WTC11 (cell line): ENCODE data around the gene MLXIPL. TPM values are rescaled to one million over a fixed set of nuclear protein-coding genes. Genes with fewer than 3 reads are reported as not detected.

Experiments used
- ATAC-seq: fragments of 200-7000 bp; cut with Tn5 transposase; 2 replicates; pipeline ENCODE4 v1.10.0; 2021; ENCODE audit warnings: mild to moderate bottlenecking, moderate library complexity
- CTCF ChIA-PET: fragments of 300-600 bp; sonication (Branson Sonifier 250); formaldehyde crosslinking; loops from one replicate; lab custom pipeline; 2021; ENCODE audit warnings: antibody characterized with exemption; lab: Charles Lee
- POLR2A ChIA-PET: fragments of 350-600 bp; sonication (Branson Sonifier 250); formaldehyde crosslinking; loops from one replicate; lab custom pipeline; 2021; ENCODE audit warnings: antibody characterized with exemption; lab: Charles Lee
- DNase-seq: peaks from one replicate; pipeline ENCODE4 v3.0.0; 2021; ENCODE audit warnings: low spot score
- H3K27ac Mint-ChIP-seq: 2 replicates; pipeline ENCODE4 v1.8.0; 2021; ENCODE audit warnings: mixed read lengths
- H3K27me3 Mint-ChIP-seq: 2 replicates; pipeline ENCODE4 v1.8.0; 2021; ENCODE audit warnings: low read depth, mild to moderate bottlenecking, moderate library complexity, mixed read lengths
- H3K36me3 Mint-ChIP-seq: 2 replicates; pipeline ENCODE4 v1.8.0; 2021; ENCODE audit warnings: mixed read lengths
- H3K4me1 Mint-ChIP-seq: 2 replicates; pipeline ENCODE4 v1.8.0; 2022; ENCODE audit warnings: mixed read lengths
- H3K4me3 Mint-ChIP-seq: 2 replicates; pipeline ENCODE4 v1.8.0; 2021; ENCODE audit warnings: mild to moderate bottlenecking, moderate library complexity, mixed read lengths
- H3K9me3 Mint-ChIP-seq: 2 replicates; pipeline ENCODE4 v1.8.0; 2021; ENCODE audit warnings: mixed read lengths
- GRHL2 ChIP-seq: fragments of 250-450 bp; sonication (Bioruptor Pico); IDR thresholded peaks from 2 replicates; pipeline ENCODE4 v1.8.0; 2022; ENCODE audit warnings: mild to moderate bottlenecking, moderate library complexity; ENCODE audit not compliant: insufficient replicate concordance, severe bottlenecking
- JUN ChIP-seq: sonication (generic); formaldehyde crosslinking; IDR thresholded peaks from 2 replicates; pipeline ENCODE4 v1.8.0; 2023; ENCODE audit warnings: mild to moderate bottlenecking, missing genetic modification reagents
- NR1H2 ChIP-seq: sonication (generic); formaldehyde crosslinking; IDR thresholded peaks from 2 replicates; pipeline ENCODE4 v1.9.0; 2021; ENCODE audit warnings: mild to moderate bottlenecking, moderate library complexity, missing genetic modification reagents
- ZNF396 ChIP-seq: fragments of 250-450 bp; sonication (Bioruptor Pico); IDR thresholded peaks from 2 replicates; pipeline ENCODE4 v1.8.0; 2021; ENCODE audit warnings: mild to moderate bottlenecking, moderate library complexity, borderline replicate concordance
- total RNA-seq: library from RNA; stranded (reverse); gene quantifications from 3 replicates; pipeline ENCODE4 v1.2.3, GENCODE V29; 2021
- TF ChIP-seq, protein P1 (sequence below): sonication (generic); formaldehyde crosslinking; IDR thresholded peaks from 2 replicates; pipeline ENCODE4 v1.8.1; 2022; ENCODE audit warnings: low read depth, missing genetic modification reagents, borderline replicate concordance
- TF ChIP-seq, protein P2 (sequence below): sonication (generic); formaldehyde crosslinking; IDR thresholded peaks from 2 replicates; pipeline ENCODE4 v1.8.1; 2023; ENCODE audit warnings: mild to moderate bottlenecking, missing genetic modification reagents
- TF ChIP-seq, protein P3 (sequence below): sonication (generic); formaldehyde crosslinking; IDR thresholded peaks from 2 replicates; pipeline ENCODE4 v1.8.0; 2023; ENCODE audit warnings: missing genetic modification reagents, mild to moderate bottlenecking, borderline replicate concordance
- TF ChIP-seq, protein P4 (sequence below): fragments of 250-450 bp; sonication (Bioruptor Pico); IDR thresholded peaks from 2 replicates; pipeline ENCODE4 v1.9.0; 2021; ENCODE audit warnings: mild to moderate bottlenecking
- TF ChIP-seq, protein P5 (sequence below): sonication (generic); formaldehyde crosslinking; IDR thresholded peaks from 2 replicates; pipeline ENCODE4 v1.8.0; 2022; ENCODE audit warnings: mild to moderate bottlenecking, missing genetic modification reagents
- TF ChIP-seq, protein P6 (sequence below): sonication (generic); formaldehyde crosslinking; conservative IDR thresholded peaks from 2 replicates; pipeline ENCODE4 v1.8.1; 2022; ENCODE audit warnings: mild to moderate bottlenecking, missing genetic modification reagents
- TF ChIP-seq, protein P7 (sequence below): sonication (generic); formaldehyde crosslinking; IDR thresholded peaks from 2 replicates; pipeline ENCODE4 v1.8.0; 2023; ENCODE audit warnings: missing genetic modification reagents
- TF ChIP-seq, protein P8 (sequence below): sonication (generic); formaldehyde crosslinking; IDR thresholded peaks from 2 replicates; pipeline ENCODE4 v1.8.0; 2022; ENCODE audit warnings: missing genetic modification reagents

MLXIPL gene
- total RNA-seq, 1 experiment from 2014 or later, result 20.4 TPM

DNA sequence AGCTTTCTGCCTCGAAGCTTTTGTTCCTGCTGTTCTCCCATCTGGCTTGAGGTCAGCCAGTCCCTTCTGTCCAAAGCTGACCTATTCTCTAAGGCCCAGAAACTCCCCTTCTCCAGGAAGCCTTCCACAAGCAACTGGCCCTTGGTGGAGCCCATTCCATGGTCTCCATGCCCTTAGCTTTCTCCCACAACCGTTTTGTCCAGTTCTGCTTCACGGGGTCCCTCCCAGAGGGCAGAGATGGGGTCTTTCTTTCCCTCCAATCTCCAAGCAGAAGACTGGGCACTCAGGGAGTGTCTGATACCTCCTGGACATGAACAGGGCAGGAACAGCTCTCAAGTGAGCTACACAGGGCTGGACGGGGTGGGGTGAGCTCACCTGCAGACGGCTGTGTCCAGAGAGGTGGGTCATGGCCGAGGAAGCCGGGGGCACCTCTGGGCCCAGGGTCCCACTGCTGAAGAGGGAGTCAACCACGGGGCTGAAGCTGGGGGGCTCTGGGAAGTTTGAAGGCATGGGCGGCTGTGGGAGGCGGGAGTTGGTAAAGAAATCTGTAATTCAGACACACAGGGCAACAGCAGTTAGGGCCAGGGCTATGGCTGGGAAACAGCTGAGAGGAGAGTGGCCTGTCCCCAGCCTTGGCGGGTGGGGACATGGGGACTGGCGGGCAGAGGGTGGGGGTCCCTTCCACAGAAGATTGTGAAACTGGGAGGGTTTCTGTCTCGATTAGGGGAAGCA lies 25.0 kb downstream of the MLXIPL start (continued):
- TF ChIP-seq, protein P1, sequence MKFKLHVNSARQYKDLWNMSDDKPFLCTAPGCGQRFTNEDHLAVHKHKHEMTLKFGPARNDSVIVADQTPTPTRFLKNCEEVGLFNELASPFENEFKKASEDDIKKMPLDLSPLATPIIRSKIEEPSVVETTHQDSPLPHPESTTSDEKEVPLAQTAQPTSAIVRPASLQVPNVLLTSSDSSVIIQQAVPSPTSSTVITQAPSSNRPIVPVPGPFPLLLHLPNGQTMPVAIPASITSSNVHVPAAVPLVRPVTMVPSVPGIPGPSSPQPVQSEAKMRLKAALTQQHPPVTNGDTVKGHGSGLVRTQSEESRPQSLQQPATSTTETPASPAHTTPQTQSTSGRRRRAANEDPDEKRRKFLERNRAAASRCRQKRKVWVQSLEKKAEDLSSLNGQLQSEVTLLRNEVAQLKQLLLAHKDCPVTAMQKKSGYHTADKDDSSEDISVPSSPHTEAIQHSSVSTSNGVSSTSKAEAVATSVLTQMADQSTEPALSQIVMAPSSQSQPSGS (CRISPR knock-in tag), result no peak
- TF ChIP-seq, protein P2, sequence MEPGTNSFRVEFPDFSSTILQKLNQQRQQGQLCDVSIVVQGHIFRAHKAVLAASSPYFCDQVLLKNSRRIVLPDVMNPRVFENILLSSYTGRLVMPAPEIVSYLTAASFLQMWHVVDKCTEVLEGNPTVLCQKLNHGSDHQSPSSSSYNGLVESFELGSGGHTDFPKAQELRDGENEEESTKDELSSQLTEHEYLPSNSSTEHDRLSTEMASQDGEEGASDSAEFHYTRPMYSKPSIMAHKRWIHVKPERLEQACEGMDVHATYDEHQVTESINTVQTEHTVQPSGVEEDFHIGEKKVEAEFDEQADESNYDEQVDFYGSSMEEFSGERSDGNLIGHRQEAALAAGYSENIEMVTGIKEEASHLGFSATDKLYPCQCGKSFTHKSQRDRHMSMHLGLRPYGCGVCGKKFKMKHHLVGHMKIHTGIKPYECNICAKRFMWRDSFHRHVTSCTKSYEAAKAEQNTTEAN (CRISPR knock-in tag), result no peak
- no peak for TF ChIP-seq GRHL2 (CRISPR knock-in tag)
- TF ChIP-seq, protein P3, sequence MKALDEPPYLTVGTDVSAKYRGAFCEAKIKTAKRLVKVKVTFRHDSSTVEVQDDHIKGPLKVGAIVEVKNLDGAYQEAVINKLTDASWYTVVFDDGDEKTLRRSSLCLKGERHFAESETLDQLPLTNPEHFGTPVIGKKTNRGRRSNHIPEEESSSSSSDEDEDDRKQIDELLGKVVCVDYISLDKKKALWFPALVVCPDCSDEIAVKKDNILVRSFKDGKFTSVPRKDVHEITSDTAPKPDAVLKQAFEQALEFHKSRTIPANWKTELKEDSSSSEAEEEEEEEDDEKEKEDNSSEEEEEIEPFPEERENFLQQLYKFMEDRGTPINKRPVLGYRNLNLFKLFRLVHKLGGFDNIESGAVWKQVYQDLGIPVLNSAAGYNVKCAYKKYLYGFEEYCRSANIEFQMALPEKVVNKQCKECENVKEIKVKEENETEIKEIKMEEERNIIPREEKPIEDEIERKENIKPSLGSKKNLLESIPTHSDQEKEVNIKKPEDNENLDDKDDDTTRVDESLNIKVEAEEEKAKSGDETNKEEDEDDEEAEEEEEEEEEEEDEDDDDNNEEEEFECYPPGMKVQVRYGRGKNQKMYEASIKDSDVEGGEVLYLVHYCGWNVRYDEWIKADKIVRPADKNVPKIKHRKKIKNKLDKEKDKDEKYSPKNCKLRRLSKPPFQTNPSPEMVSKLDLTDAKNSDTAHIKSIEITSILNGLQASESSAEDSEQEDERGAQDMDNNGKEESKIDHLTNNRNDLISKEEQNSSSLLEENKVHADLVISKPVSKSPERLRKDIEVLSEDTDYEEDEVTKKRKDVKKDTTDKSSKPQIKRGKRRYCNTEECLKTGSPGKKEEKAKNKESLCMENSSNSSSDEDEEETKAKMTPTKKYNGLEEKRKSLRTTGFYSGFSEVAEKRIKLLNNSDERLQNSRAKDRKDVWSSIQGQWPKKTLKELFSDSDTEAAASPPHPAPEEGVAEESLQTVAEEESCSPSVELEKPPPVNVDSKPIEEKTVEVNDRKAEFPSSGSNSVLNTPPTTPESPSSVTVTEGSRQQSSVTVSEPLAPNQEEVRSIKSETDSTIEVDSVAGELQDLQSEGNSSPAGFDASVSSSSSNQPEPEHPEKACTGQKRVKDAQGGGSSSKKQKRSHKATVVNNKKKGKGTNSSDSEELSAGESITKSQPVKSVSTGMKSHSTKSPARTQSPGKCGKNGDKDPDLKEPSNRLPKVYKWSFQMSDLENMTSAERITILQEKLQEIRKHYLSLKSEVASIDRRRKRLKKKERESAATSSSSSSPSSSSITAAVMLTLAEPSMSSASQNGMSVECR (CRISPR knock-in tag), result no peak
- TF ChIP-seq, protein P4, sequence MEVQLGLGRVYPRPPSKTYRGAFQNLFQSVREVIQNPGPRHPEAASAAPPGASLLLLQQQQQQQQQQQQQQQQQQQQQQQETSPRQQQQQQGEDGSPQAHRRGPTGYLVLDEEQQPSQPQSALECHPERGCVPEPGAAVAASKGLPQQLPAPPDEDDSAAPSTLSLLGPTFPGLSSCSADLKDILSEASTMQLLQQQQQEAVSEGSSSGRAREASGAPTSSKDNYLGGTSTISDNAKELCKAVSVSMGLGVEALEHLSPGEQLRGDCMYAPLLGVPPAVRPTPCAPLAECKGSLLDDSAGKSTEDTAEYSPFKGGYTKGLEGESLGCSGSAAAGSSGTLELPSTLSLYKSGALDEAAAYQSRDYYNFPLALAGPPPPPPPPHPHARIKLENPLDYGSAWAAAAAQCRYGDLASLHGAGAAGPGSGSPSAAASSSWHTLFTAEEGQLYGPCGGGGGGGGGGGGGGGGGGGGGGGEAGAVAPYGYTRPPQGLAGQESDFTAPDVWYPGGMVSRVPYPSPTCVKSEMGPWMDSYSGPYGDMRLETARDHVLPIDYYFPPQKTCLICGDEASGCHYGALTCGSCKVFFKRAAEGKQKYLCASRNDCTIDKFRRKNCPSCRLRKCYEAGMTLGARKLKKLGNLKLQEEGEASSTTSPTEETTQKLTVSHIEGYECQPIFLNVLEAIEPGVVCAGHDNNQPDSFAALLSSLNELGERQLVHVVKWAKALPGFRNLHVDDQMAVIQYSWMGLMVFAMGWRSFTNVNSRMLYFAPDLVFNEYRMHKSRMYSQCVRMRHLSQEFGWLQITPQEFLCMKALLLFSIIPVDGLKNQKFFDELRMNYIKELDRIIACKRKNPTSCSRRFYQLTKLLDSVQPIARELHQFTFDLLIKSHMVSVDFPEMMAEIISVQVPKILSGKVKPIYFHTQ (CRISPR knock-in tag), result no peak
- TF ChIP-seq, protein P5, sequence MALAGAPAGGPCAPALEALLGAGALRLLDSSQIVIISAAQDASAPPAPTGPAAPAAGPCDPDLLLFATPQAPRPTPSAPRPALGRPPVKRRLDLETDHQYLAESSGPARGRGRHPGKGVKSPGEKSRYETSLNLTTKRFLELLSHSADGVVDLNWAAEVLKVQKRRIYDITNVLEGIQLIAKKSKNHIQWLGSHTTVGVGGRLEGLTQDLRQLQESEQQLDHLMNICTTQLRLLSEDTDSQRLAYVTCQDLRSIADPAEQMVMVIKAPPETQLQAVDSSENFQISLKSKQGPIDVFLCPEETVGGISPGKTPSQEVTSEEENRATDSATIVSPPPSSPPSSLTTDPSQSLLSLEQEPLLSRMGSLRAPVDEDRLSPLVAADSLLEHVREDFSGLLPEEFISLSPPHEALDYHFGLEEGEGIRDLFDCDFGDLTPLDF, result no peak

DNA sequence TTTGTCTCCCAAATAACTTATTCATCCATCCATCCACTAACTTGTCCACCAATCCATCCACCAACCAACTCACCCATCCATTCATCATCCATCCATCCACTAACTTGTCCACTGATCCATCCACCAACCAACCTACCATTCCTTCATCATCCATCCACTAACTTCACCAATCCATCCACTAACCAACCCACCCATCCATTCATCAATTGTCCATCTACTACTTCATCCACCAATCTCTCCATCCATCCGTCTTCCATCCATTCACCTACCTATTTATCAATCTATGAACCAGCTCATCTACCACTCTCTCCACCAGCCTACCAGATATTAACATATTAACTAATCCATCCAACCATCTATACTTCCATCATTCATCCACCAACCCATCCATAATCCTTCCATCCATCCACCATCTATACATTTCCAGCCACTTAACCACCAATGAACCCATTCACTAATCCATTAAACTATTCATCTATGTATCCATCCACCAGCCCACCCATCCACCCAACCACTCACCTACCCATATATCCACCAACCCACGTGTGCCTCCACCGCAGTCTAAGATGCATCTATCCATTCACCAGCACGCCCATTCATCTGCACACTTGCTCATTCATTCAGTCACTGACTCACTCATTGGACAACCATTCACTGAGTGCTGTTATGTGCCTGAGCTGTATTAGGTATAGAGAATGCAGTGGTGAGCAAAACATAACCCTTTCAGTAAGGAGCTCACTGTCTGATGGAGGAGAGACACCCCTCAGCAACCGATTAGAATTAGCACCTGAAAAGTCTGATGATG lies 26.1 kb downstream of the MLXIPL start:
- ATAC-seq (no peak), DNase-seq (no peak)
- ChIA-PET POLR2A (no interaction called here), CTCF (interaction anchor here (1.5 to 5.1 kb wide), 3 partner anchors 8 to 127 kb away, joined by 3 to 30 read pairs (median 15); no protein-coding TSS in a partner anchor)
- Mint-ChIP-seq H3K4me1 (0 out of 2 replicates have a peak, but pooled peaks cover 2% of the 10 kb centered on the region), H3K27ac (no peak overlapping the region), H3K27me3 (peaks cover 18% of the 10 kb centered on the region), H3K4me3 (no peak overlapping the region), H3K36me3 (no peaks in the 10 kb centered on the region), H3K9me3 (no peaks in the 10 kb centered on the region)
- TF ChIP-seq ZNF396 (CRISPR knock-in tag) (no peak), NR1H2 (no peak), JUN (CRISPR knock-in tag) (no peak)
- TF ChIP-seq, protein P6, sequence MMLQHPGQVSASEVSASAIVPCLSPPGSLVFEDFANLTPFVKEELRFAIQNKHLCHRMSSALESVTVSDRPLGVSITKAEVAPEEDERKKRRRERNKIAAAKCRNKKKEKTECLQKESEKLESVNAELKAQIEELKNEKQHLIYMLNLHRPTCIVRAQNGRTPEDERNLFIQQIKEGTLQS (CRISPR knock-in tag), result no peak
- TF ChIP-seq, protein P7, sequence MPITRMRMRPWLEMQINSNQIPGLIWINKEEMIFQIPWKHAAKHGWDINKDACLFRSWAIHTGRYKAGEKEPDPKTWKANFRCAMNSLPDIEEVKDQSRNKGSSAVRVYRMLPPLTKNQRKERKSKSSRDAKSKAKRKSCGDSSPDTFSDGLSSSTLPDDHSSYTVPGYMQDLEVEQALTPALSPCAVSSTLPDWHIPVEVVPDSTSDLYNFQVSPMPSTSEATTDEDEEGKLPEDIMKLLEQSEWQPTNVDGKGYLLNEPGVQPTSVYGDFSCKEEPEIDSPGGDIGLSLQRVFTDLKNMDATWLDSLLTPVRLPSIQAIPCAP, result no peak
- TF ChIP-seq, protein P5, result no peak
- TF ChIP-seq, protein P8, sequence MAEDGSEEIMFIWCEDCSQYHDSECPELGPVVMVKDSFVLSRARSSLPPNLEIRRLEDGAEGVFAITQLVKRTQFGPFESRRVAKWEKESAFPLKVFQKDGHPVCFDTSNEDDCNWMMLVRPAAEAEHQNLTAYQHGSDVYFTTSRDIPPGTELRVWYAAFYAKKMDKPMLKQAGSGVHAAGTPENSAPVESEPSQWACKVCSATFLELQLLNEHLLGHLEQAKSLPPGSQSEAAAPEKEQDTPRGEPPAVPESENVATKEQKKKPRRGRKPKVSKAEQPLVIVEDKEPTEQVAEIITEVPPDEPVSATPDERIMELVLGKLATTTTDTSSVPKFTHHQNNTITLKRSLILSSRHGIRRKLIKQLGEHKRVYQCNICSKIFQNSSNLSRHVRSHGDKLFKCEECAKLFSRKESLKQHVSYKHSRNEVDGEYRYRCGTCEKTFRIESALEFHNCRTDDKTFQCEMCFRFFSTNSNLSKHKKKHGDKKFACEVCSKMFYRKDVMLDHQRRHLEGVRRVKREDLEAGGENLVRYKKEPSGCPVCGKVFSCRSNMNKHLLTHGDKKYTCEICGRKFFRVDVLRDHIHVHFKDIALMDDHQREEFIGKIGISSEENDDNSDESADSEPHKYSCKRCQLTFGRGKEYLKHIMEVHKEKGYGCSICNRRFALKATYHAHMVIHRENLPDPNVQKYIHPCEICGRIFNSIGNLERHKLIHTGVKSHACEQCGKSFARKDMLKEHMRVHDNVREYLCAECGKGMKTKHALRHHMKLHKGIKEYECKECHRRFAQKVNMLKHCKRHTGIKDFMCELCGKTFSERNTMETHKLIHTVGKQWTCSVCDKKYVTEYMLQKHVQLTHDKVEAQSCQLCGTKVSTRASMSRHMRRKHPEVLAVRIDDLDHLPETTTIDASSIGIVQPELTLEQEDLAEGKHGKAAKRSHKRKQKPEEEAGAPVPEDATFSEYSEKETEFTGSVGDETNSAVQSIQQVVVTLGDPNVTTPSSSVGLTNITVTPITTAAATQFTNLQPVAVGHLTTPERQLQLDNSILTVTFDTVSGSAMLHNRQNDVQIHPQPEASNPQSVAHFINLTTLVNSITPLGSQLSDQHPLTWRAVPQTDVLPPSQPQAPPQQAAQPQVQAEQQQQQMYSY (CRISPR knock-in tag), result no peak
